GM12873 (cell line): Measurements from ENCODE around the gene ZFY.

ENCODE experiments used
- TF ChIP-seq, protein P1 (sequence below): IDR thresholded peaks from 2 replicates; pipeline ENCODE4 v1.5.1; 2012; ENCODE audit warnings: low read depth, mild to moderate bottlenecking, moderate library complexity, low read length, control low read depth; ENCODE audit not compliant: insufficient read depth; ENCODE audit errors: missing control alignments

Gene ZFY

DNA sequence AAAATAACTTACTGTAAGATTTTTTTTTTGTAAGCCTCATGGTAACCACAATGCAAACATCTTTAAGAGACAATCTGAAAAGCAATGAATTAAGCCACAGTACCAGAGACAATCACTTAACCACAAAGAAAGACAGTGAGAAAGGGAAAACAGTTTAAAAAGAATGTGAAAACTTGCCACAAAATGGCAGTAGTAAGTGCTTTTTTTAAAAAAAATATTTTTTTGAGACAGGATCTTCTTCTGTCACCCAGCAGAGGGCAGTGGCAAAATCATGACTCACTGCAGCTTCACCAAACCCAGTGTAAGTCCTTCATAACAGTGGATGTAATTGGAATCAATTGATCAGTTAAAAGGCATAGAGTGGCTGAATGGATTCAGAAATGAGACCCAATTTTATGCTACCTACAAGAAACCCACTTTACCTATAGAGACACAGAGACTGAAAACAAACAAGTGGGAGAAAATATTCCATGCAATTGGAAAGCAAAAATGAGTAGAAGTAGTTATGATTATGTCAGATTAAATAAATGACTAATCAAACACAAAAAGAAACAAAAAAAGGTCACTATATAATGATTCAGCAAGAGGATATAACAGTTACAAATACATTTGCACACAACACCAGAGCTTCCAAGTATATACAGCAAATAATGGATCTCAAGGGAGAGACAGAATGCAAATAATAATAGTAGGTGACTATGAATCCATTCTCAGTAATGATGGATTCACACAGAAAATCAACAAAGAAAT, 21.9 kb upstream of the ZFY start:
- TF ChIP-seq, protein P1, sequence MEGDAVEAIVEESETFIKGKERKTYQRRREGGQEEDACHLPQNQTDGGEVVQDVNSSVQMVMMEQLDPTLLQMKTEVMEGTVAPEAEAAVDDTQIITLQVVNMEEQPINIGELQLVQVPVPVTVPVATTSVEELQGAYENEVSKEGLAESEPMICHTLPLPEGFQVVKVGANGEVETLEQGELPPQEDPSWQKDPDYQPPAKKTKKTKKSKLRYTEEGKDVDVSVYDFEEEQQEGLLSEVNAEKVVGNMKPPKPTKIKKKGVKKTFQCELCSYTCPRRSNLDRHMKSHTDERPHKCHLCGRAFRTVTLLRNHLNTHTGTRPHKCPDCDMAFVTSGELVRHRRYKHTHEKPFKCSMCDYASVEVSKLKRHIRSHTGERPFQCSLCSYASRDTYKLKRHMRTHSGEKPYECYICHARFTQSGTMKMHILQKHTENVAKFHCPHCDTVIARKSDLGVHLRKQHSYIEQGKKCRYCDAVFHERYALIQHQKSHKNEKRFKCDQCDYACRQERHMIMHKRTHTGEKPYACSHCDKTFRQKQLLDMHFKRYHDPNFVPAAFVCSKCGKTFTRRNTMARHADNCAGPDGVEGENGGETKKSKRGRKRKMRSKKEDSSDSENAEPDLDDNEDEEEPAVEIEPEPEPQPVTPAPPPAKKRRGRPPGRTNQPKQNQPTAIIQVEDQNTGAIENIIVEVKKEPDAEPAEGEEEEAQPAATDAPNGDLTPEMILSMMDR, result no peak

DNA sequence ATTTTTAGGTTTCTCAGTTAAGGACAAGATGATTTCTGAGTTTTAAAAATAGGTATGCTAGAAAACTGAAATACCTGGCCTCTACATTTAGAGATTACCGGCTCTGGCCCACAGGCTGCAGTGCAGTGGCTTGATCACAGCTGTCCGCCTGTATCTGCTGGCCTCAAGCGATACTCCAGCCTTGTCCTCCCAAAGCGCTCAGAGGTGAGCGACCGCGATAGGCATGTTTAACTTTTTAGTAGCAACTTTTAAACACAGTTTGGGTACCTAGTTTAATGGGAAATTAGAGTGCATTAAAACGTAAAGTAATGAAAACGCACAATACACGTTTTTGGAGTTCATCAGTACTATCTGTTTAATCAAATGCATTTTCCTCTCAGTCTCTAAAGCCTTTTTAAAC, 1.1 kb upstream of the ZFY start:
- TF ChIP-seq, protein P1, result no peak

DNA sequence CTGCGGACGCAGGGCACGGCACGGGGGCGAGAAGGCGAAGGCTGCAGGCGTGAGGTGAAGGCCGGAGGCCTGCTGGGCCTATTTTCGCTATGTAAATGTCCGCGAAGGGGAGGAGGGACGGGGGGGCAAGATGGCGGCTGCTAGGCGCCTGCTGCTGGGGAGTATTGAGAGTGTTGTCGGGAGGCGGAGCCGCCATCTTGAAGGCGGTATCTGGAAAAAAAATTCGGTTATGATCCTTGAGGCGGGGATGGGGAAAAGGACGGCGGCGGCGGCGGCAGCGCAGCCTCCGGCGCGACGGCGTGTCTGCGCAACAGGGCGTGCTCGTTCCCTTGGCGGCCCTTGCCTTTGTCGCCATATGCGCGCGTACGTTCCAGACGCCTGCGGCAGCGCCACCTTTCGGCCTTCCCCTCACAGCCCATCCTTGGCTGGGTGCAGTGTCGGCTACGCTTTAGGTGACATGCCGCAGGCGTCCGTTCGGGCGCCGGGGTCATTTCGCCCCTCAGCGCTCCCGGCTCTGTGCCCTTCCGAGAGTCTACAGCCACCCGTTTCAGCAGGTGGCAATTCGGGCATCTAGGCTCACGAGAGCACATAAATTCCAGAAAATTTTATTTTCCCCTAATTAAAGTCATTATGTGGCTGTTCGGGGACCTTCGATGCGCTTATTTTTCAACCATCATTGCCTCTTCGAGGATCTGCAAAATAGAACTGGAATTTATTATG, 695 bp downstream of the ZFY start:
- TF ChIP-seq, protein P1, result no peak

DNA sequence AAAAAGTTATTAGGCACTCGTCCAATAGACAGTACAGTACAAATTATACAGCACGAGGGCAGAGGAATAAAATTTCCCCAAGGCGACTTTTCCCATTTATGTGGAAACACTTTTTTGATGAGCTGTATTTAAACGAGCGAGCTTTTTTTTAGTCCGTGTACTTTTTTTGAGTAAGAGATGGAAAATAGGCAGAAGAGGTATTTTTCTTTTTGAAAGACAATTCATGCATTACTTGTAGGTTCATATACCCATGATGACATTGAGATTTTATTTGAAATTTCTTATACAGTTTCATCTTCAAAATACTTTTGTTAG, 1.2 kb downstream of the ZFY start:
- TF ChIP-seq, protein P1, result no peak

DNA sequence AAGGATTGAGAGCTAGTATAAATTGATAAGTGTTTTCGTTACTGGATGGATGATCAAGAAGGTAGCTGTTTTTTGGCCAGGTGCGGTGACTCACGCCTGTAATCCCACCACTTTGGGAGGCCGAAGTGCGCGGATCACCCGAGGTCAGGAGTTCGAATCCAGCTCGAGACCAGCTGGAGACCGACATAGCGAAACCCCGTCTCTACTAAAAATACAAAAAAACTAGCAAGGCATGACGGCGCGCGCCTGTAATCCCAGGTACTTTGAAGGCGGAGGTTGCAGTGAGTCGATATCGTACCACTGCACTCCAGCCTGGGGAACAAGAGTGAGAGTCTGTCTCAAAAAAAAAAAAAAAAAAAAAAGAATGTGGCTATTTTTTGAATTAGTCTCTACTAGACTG, 2.0 kb downstream of the ZFY start:
- TF ChIP-seq, protein P1, result no peak

DNA sequence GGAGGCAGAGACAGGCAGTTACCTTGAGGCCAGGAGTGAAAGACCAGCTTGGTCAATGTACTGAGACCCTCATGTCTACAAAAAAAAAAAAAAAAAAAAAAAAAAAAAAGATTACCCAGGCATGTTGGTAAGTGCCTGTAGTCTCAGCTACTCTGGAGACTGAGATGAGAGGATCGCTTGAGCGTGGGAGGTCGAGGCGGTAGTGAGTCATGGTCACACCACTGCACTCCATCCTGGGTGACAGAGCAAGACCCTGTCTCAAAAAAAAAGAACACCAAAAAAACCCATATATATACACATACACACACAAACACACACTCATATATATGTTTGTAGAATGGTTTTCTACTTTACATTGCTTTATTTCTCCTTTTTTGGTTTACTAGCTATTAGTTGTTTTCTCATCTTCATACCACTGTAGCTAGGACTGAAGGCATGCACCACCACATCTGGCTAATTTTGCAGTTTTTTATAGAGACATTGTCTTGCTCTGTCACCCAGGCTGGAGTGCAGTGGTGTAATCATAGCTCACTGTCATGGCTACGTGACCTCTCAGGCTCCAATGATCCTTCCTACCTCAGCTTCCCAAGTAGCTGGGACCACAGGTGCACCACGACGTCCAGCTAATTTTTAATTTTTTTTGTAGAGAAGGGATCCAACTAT, 14.5 kb downstream of the ZFY start:
- TF ChIP-seq, protein P1, result no peak

DNA sequence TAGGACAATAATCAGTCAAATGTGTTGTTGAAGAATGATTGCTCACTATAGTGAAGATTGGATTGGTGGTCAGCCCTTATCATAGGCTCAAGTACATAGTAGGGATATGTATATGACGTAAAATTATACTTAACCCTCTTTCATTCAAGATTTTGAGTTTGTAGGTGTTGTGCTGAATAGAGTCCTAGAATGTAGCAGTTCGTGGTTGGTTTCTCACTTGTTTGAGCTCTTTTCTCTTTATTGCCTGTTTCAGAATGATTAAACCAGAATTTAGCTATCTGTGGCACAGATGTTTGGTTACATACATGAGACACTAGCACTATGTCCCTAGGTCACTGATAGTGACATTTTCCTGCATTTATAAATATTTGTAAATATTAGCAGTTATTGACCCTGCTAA, 15.5 kb downstream of the ZFY start:
- TF ChIP-seq, protein P1, result no peak
